HepG2 (cell line): ENCODE measurements around the gene TMEM170B. TPM values are rescaled to one million over a fixed set of nuclear protein-coding genes. Genes with fewer than 3 reads are reported as not detected.
A peak's percentile ranks its signal among the peaks of the same experiment; 100 is the strongest.

Source experiments
- AKAP8 ChIP-seq: sonication (generic); formaldehyde crosslinking; IDR thresholded peaks from 2 replicates; pipeline ENCODE4 v1.5.1; 2020; ENCODE audit warnings: mild to moderate bottlenecking, missing genetic modification reagents
- FOSL1 ChIP-seq: sonication (generic); formaldehyde crosslinking; IDR thresholded peaks from 2 replicates; pipeline ENCODE4 v1.9.0; 2021; ENCODE audit warnings: missing genetic modification reagents, borderline replicate concordance
- FOXC1 ChIP-seq: sonication (generic); formaldehyde crosslinking; IDR thresholded peaks from 2 replicates; pipeline ENCODE4 v1.8.0; 2022; ENCODE audit warnings: mild to moderate bottlenecking, missing genetic modification reagents, borderline replicate concordance
- HIC2 ChIP-seq: sonication (generic); formaldehyde crosslinking; IDR thresholded peaks from 2 replicates; pipeline ENCODE4 v1.9.0; 2022; ENCODE audit warnings: low read depth, missing genetic modification reagents
- JARID2 ChIP-seq: sonication (generic); formaldehyde crosslinking; IDR thresholded peaks from 2 replicates; pipeline ENCODE4 v1.8.1; 2023; ENCODE audit warnings: missing genetic modification reagents, inconsistent platforms; ENCODE audit not compliant: insufficient replicate concordance
- KDM5A ChIP-seq: fragments of 200-600 bp; sonication (generic); IDR thresholded peaks from 2 replicates; pipeline ENCODE4 v1.7.0; 2018; ENCODE audit warnings: antibody characterized with exemption, mild to moderate bottlenecking, low read length, borderline replicate concordance
- KLF15 ChIP-seq: sonication (generic); formaldehyde crosslinking; IDR thresholded peaks from 2 replicates; pipeline ENCODE4 v1.8.1; 2023; ENCODE audit warnings: borderline replicate concordance, mild to moderate bottlenecking, inconsistent platforms, missing genetic modification reagents, mixed read lengths
- PAXIP1 ChIP-seq: sonication (generic); formaldehyde crosslinking; conservative IDR thresholded peaks from 2 replicates; pipeline ENCODE4 v1.4.0; 2020; ENCODE audit warnings: mild to moderate bottlenecking, missing genetic modification reagents, moderate library complexity
- POGK ChIP-seq: sonication (generic); formaldehyde crosslinking; conservative IDR thresholded peaks from 2 replicates; pipeline ENCODE4 v1.8.0; 2022; ENCODE audit warnings: mild to moderate bottlenecking, moderate library complexity, missing genetic modification reagents
- RNF219 ChIP-seq: sonication (generic); formaldehyde crosslinking; IDR thresholded peaks from 2 replicates; pipeline ENCODE4 v1.5.0; 2020; ENCODE audit warnings: mild to moderate bottlenecking, missing genetic modification reagents
- SRSF4 ChIP-seq: fragments of 200-400 bp; formaldehyde crosslinking; IDR thresholded peaks from one replicate; pipeline ENCODE4 v1.6.1; 2018; ENCODE audit warnings: mild to moderate bottlenecking, low read depth, low read length, moderate library complexity; ENCODE audit not compliant: poor library complexity, severe bottlenecking
- TCF12 ChIP-seq, 2 experiments: fragments of 450-650 bp in 1 of 2; sonication (generic) in 1 of 2; formaldehyde crosslinking in 1 of 2; IDR thresholded peaks; 2 replicates each; pipeline versions ENCODE4 v1.6.1 to v1.8.0; 2017 to 2022; ENCODE audit warnings: antibody characterized with exemption in 1 of 2, mild to moderate bottlenecking in 1 of 2, missing genetic modification reagents in 1 of 2, moderate library complexity in 1 of 2
- THAP11 ChIP-seq: IDR thresholded peaks from 2 replicates; pipeline ENCODE4 v1.6.1; 2016; ENCODE audit warnings: missing biosample characterization, missing genetic modification reagents
- XRCC5 ChIP-seq: fragments of 200-400 bp; formaldehyde crosslinking; optimal IDR thresholded peaks from 2 replicates; pipeline ENCODE3; 2017; ENCODE audit warnings: mild to moderate bottlenecking, low read length
- ZBTB8A ChIP-seq: sonication (generic); formaldehyde crosslinking; IDR thresholded peaks from 2 replicates; pipeline ENCODE4 v1.4.0; 2020; ENCODE audit warnings: mild to moderate bottlenecking, low read depth, missing genetic modification reagents, borderline replicate concordance
- ZNF432 ChIP-seq: sonication (generic); formaldehyde crosslinking; IDR thresholded peaks from 2 replicates; pipeline ENCODE4 v1.5.0; 2020; ENCODE audit warnings: missing genetic modification reagents, mild to moderate bottlenecking, borderline replicate concordance
- ZNF446 ChIP-seq: sonication (generic); formaldehyde crosslinking; IDR thresholded peaks from 2 replicates; pipeline ENCODE4 v1.5.0; 2020; ENCODE audit warnings: mild to moderate bottlenecking, missing genetic modification reagents
- ZNF7 ChIP-seq: IDR thresholded peaks from 2 replicates; pipeline ENCODE4 v1.6.1; 2016; ENCODE audit warnings: missing biosample characterization, missing genetic modification reagents
- polyA plus RNA-seq, 8 experiments: library from polyadenylated mRNA; depleted of rRNA in 3 of 8; stranded (reverse) in 7 of 8; unstranded in 1 of 8; fragments of >200 nt; fragmentation: Illumina TruSeq in 4 of 8; extraction: Trizol in 4 of 8; gene quantifications; 2 replicates each; pipeline versions ENCODE4 v1.2.1 to v1.2.3, GENCODE V29; 2011 to 2016; ENCODE audit warnings: low read depth in 4 of 8, missing spikeins in 1 of 8, mixed read lengths in 1 of 8; ENCODE audit not compliant: insufficient read depth in 1 of 8
- total RNA-seq, 5 experiments: library from RNA; depleted of rRNA; stranded (reverse); fragments of >200 nt; fragmentation: Illumina TruSeq; extraction: Trizol; gene quantifications; 2 replicates each; pipeline ENCODE4 v1.2.3, GENCODE V29; 2016; ENCODE audit warnings: low read depth in 1 of 5

The TMEM170B gene
- total and polyA plus RNA-seq, 2 of the 13 experiments (the other 11 are each of a cell fraction or from before 2014, with no cell fraction given): 3.3 to 9.4 TPM

GRCh38 chr6:11496152-11497060 is 41.1 kb upstream of the TMEM170B start (continued):
- TF ChIP-seq TCF12 (IDR thresholded peaks at IDR 0.05) (no peak), TCF12 (CRISPR knock-in tag; IDR thresholded peaks at IDR 0.05) (0 out of 2 replicates have a peak, but pooled peaks have one; percentile 25), FOXC1 (no peak; the same call in 1 of the 2 replicates), JARID2 (peak; percentile 82), ZBTB8A (CRISPR knock-in tag) (0 out of 2 replicates have a peak, but pooled peaks have one; percentile 23), PAXIP1 (CRISPR knock-in tag) (peak; percentile 25; the same call in 1 of the 2 replicates), KDM5A (no peak; the same call in 1 of the 2 replicates), ZNF7 (no peak), THAP11 (peak; percentile 63; the same call in 1 of the 2 replicates), RNF219 (CRISPR knock-in tag) (no peak), ZNF446 (CRISPR knock-in tag) (no peak), XRCC5 (peak; percentile 35), FOSL1 (no peak), KLF15 (no peak), SRSF4 (no peak), AKAP8 (CRISPR knock-in tag) (no peak), HIC2 (CRISPR knock-in tag) (no peak), POGK (CRISPR knock-in tag) (no peak), ZNF432 (no peak)
